ENCODE results near the gene FAS.

DNA sequence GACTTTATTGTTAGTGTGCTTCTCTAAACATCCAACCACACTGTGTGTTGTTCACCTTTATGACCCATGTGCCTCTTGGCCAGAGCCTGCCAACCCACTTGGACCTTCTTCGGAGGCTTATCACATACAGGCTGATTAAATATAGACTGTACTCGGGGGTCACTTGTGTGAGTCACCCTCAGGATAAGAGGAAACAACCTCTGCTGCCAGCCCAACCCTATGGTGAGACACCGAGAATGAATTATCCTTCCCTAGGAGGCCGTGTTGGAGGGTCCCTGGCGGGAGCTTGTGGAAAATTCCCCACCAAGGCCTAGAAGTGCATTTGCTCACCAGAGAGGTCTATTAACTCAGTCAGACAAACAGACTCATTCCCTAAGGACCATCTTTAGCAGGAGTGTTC lies 63.0 kb downstream of the FAS start:
- no peak for TF ChIP-seq CTCF (IDR thresholded peaks at IDR 0.05; ENCODE audit: low read depth, low read length)
- TF ChIP-seq EZH2phosphoT487 (IDR thresholded peaks at IDR 0.05; ENCODE audit: low read depth), result no peak
